ENCODE results near the gene ANKRD17.

GRCh38 chr4:73213916-73214653, 44.5 kb downstream of the ANKRD17 start:
- TF ChIP-seq CTCF (IDR thresholded peaks at IDR 0.05; ENCODE audit: poor library complexity, severe bottlenecking) (no peak), REST (IDR thresholded peaks at IDR 0.05; ENCODE audit: borderline replicate concordance) (no peak), EP300 (conservative IDR thresholded peaks at IDR 0.05; ENCODE audit: poor library complexity, severe bottlenecking) (no peak), EZH2 (IDR thresholded peaks at IDR 0.05; ENCODE audit: borderline replicate concordance, insufficient read depth, low read length, poor library complexity, severe bottlenecking) (no peak), POLR2AphosphoS5 (IDR thresholded peaks at IDR 0.05) (no peak), SMC3 (conservative IDR thresholded peaks at IDR 0.05; ENCODE audit: poor library complexity) (no peak)
